ENCODE data around the gene RASA3.

The RASA3 gene

GRCh38 chr13:114131583-114132418, 622 bp downstream of the RASA3 start:
- Histone ChIP-seq H3K27ac (replicated peaks) (peak overlapping the region; percentile 78), H3K27me3 (ENCODE audit: insufficient read depth, poor library complexity, severe bottlenecking) (no peaks in the 10 kb centered on the region), H3K4me3 (replicated peaks; ENCODE audit: insufficient read depth, low read length) (peak overlapping the region; percentile 62)
- TF ChIP-seq REST (IDR thresholded peaks at IDR 0.05; ENCODE audit: insufficient replicate concordance, low read depth) = no peak
- TF ChIP-seq GABPA (IDR thresholded peaks at IDR 0.05; ENCODE audit: low read depth) = no peak
- no peak; the same call in 1 of the 2 replicates for TF ChIP-seq POLR2AphosphoS5 (IDR thresholded peaks at IDR 0.05; ENCODE audit: low read depth)
- TF ChIP-seq CTCF (IDR thresholded peaks at IDR 0.05; ENCODE audit: insufficient read depth, low read length) = no peak
- TF ChIP-seq SPI1 (IDR thresholded peaks at IDR 0.05; ENCODE audit: borderline replicate concordance, low read depth) = no peak
- peak in 1 of 2 experiments; percentile 78 for DNase-seq (ENCODE audit: low read depth in 1 of 2, low spot score in 1 of 2)

- TF ChIP-seq SPI1 (IDR thresholded peaks at IDR 0.05; ENCODE audit: borderline replicate concordance, low read depth) (peak; percentile 96), GABPA (IDR thresholded peaks at IDR 0.05; ENCODE audit: low read depth) (peak; percentile 46; the same call in 1 of the 2 replicates), REST (IDR thresholded peaks at IDR 0.05; ENCODE audit: insufficient replicate concordance, low read depth) (no peak)
- H3K27ac ChIP-seq (replicated peaks) = peak overlapping the region; percentile 78
- no peaks in the 10 kb centered on the region for H3K27me3 ChIP-seq (ENCODE audit: insufficient read depth, poor library complexity, severe bottlenecking)
- H3K4me3 ChIP-seq (replicated peaks; ENCODE audit: insufficient read depth, low read length) = peak overlapping the region; percentile 62
- DNase-seq (ENCODE audit: low read depth in 1 of 2, low spot score in 1 of 2) = peak in 1 of 2 experiments; percentile 88
These were observed 1.4 kb downstream of the RASA3 start for GRCh38 chr13:114130837-114131582.

GRCh38 chr13:114130131-114130836, 2.1 kb downstream of the RASA3 start:
- Histone ChIP-seq H3K4me3 (replicated peaks; ENCODE audit: insufficient read depth, low read length) (peak overlapping the region; percentile 62), H3K27me3 (ENCODE audit: insufficient read depth, poor library complexity, severe bottlenecking) (no peaks in the 10 kb centered on the region), H3K27ac (replicated peaks) (peak overlapping the region; percentile 78)
- DNase-seq (ENCODE audit: low read depth in 1 of 2, low spot score in 1 of 2) = no peak
- TF ChIP-seq POLR2AphosphoS5 (IDR thresholded peaks at IDR 0.05; ENCODE audit: low read depth) (no peak), GABPA (IDR thresholded peaks at IDR 0.05; ENCODE audit: low read depth) (no peak), SPI1 (IDR thresholded peaks at IDR 0.05; ENCODE audit: borderline replicate concordance, low read depth) (no peak), REST (IDR thresholded peaks at IDR 0.05; ENCODE audit: insufficient replicate concordance, low read depth) (no peak), CTCF (IDR thresholded peaks at IDR 0.05; ENCODE audit: insufficient read depth, low read length) (no peak)
